NCI-H460 (cell line): Measurements from ENCODE around the gene TENM4. TPM values are rescaled to one million over a fixed set of nuclear protein-coding genes. Genes with fewer than 3 reads are reported as not detected.

ENCODE experiments used
- DNase-seq: peaks from one replicate; pipeline ENCODE4 v3.0.0-alpha.2; 2016; ENCODE audit warnings: low read depth; ENCODE audit errors: extremely low read depth
- total RNA-seq: library from RNA; depleted of rRNA; stranded (reverse); fragments of >200 nt; shearing (Covaris generic); gene quantifications from 2 replicates; pipeline ENCODE4 v1.2.3, GENCODE V29; 2014

The TENM4 gene
- total RNA-seq, 1 experiment from 2014 or later = not detected

GRCh38 chr11:79353706-79354105 is 87.1 kb downstream of the TENM4 start:
- no peak for DNase-seq

- DNase-seq = no peak
These were observed 88.5 kb downstream of the TENM4 start for GRCh38 chr11:79352349-79352703.

GRCh38 chr11:79348976-79349682 is 91.7 kb downstream of the TENM4 start:
- no peak for DNase-seq

- DNase-seq = no peak
These were observed 94.8 kb downstream of the TENM4 start for GRCh38 chr11:79346021-79346420.

- DNase-seq = no peak
These were observed 96.0 kb downstream of the TENM4 start for GRCh38 chr11:79344753-79345294.

- no peak for DNase-seq
These were observed 98.1 kb downstream of the TENM4 start for GRCh38 chr11:79342686-79343085.

GRCh38 chr11:79342236-79342635 is 98.6 kb downstream of the TENM4 start:
- DNase-seq = no peak

- DNase-seq = no peak
These were observed 100.3 kb downstream of the TENM4 start for GRCh38 chr11:79340535-79340934.

- no peak for DNase-seq
These were observed 103.9 kb downstream of the TENM4 start for GRCh38 chr11:79336797-79337517.

- no peak for DNase-seq
These were observed 105.1 kb downstream of the TENM4 start for GRCh38 chr11:79335681-79336080.

- DNase-seq = no peak
These were observed 107.5 kb downstream of the TENM4 start for GRCh38 chr11:79333355-79333754.

GRCh38 chr11:79332017-79332416 is 108.8 kb downstream of the TENM4 start:
- DNase-seq = no peak

- no peak for DNase-seq
These were observed 109.5 kb downstream of the TENM4 start for GRCh38 chr11:79331203-79331901.

GRCh38 chr11:79330651-79331050 is 110.2 kb downstream of the TENM4 start:
- no peak for DNase-seq

GRCh38 chr11:79329561-79329960 is 111.3 kb downstream of the TENM4 start:
- no peak for DNase-seq

GRCh38 chr11:79328402-79328801 is 112.4 kb downstream of the TENM4 start:
- DNase-seq = no peak

- no peak for DNase-seq
These were observed 115.0 kb downstream of the TENM4 start for GRCh38 chr11:79325851-79326250.

GRCh38 chr11:79321263-79321662 is 119.6 kb downstream of the TENM4 start:
- DNase-seq = no peak

GRCh38 chr11:79314906-79315689 is 125.7 kb downstream of the TENM4 start:
- no peak for DNase-seq

- DNase-seq = no peak
These were observed 127.3 kb downstream of the TENM4 start for GRCh38 chr11:79313530-79313913.
